ENCODE results near the gene CBS. TPM values are rescaled to one million over a fixed set of nuclear protein-coding genes. Genes with fewer than 3 reads are reported as not detected.
"Not testable (repeated sequence)": the region's sequence is repeated elsewhere in the genome, so short reads cannot be mapped to it uniquely, and the experiment has no call there.

The CBS gene
- total RNA-seq (ENCODE audit: low replicate concordance) = 56.9 and 118 TPM in 2 replicates

DNA sequence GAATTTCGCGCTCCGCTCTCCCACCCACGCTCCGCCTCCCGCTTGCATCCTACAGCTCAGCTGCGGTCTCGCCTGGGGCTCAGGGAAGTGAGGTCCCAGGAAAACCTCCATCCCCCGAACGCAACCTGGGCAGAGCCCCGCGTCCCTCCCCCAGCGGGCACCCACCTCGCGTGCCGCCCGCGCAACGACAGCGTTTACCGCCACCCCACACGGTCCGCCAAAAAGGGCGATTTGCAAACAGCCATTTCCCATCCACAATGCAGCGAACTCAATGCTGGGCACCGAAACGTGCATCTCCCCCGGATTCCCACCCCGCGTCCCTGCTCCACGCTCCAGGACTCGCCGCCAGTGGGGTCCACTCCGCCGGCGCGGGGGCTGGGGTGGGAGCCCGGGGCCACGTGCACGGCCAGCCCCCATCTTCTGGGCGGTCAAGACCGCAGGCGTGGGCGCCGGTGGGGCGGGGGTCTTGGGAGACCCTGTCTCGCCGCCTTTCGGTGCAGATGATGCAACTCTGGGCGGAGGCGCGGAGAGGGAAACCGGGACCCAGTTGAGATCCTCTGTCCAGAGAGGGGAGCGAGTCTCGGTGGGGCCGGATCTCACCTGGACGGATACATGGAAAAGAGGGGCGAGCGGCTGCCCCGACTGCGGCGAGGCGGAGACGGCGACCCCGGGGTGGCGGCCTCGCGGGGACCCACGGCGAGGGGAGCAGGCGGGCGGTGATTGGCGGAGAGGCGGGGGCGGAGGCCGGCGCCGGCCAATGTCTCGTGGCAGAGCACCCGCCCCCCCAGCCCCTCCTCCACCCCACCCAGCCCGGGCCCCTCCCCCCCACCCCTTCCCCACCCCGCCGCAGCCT, at the start of gene CBS:
TSS of gene CBS (minus strand) at position 666 of the 853 bp plus-strand sequence. CDS start 3,642 bp downstream, outside the sequence.
- H3K4me3 Mint-ChIP-seq; H3K9me3 ChIP-seq (ENCODE audit: low read depth); H3K4me1 Mint-ChIP-seq; H3K4me3 ChIP-seq; H4K20me1 ChIP-seq (ENCODE audit: low read depth); H2AFZ ChIP-seq (replicated peaks); H3K27ac Mint-ChIP-seq; DNase-seq (ENCODE audit: low spot score); H3K9me3 Mint-ChIP-seq; H3K36me3 Mint-ChIP-seq; H3K27me3 ChIP-seq; H3F3A ChIP-seq (ENCODE audit: low read depth); H3K4me2 ChIP-seq; H3K36me3 ChIP-seq; H3K9ac ChIP-seq; H3K79me2 ChIP-seq (ENCODE audit: low read depth); H3K27ac ChIP-seq; H3K27me3 Mint-ChIP-seq (ENCODE audit: insufficient read depth, low read depth); H3K4me1 ChIP-seq: not testable (repeated sequence)

DNA sequence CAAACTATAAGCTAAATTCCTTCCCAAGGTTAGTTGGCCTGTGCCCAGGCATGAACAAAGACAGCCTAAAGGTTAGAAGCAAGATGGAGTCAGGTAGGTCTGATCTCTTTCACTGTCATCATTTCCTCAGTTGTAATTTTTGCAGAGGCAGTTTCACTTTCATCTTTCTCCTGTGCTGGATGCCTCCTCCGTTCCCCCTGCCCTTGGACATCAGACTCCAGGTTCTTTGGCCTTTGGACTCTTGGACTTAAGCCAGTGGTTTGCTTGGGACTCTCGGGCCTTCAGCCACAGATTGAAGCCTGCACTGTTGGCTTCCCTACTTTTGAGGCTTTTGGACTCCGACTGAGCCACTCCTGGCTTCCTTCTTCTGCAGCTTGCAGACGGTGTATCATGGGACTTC, 40.3 kb upstream of the CBS start:
- not testable (repeated sequence) for H3K27me3 ChIP-seq; H3K27ac Mint-ChIP-seq; H4K20me1 ChIP-seq (ENCODE audit: low read depth); H3F3A ChIP-seq (ENCODE audit: low read depth); H3K9me3 ChIP-seq (ENCODE audit: low read depth); H3K36me3 Mint-ChIP-seq; DNase-seq (ENCODE audit: low spot score); H3K4me1 Mint-ChIP-seq; H3K4me1 ChIP-seq; H3K27me3 Mint-ChIP-seq (ENCODE audit: insufficient read depth, low read depth); H3K9ac ChIP-seq; H3K36me3 ChIP-seq; H3K9me3 Mint-ChIP-seq; H2AFZ ChIP-seq (replicated peaks); H3K27ac ChIP-seq; H3K79me2 ChIP-seq (ENCODE audit: low read depth); H3K4me2 ChIP-seq; H3K4me3 Mint-ChIP-seq; H3K4me3 ChIP-seq

DNA sequence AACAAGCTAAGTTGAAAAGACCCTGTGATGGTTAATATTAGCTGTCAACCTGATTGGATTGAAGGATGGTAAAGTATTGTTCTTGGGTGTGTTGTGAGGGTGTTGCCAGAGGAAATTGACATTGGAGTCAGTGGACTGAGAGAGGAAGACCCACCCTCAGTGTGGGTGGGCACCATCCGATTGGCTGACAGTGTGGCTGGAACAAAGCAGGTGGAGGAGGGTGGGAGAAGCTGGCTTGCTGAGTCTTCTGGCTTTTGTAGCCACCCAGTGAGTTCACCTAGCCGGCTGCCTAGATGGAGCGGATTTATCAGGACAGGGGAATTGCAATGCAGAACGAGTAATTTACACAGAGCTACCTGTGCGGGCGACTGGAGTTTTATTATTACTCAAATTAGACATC, 38.8 kb upstream of the CBS start:
- H3K27me3 Mint-ChIP-seq (ENCODE audit: insufficient read depth, low read depth); H3K27me3 ChIP-seq; H3K4me1 Mint-ChIP-seq; H3K27ac Mint-ChIP-seq; H3F3A ChIP-seq (ENCODE audit: low read depth); H3K27ac ChIP-seq; H3K4me1 ChIP-seq; H3K4me3 Mint-ChIP-seq; H3K79me2 ChIP-seq (ENCODE audit: low read depth); DNase-seq (ENCODE audit: low spot score); H3K4me3 ChIP-seq; H2AFZ ChIP-seq (replicated peaks); H3K9me3 ChIP-seq (ENCODE audit: low read depth); H3K36me3 ChIP-seq; H3K4me2 ChIP-seq; H3K36me3 Mint-ChIP-seq; H3K9ac ChIP-seq; H4K20me1 ChIP-seq (ENCODE audit: low read depth); H3K9me3 Mint-ChIP-seq: not testable (repeated sequence)

DNA sequence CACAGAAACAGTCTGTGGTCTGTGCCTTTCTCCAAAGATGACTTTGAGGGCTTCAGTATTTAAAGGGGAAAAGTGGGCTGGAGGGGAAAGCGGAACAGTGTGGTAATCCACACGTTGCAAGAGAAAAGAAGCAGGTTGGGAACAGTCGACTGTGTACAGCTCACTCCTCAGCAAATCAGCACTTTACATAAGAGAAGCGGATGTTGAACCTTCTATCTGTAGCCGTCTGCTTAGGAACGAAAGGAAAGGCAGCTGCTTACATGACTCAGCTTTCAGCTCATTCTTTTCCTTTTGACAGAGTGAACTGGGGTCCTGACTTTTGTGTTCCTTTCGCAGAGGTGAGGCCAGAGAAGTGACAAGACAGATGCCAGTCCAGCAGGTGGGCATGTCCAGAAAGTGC, 33.4 kb upstream of the CBS start:
- H3K9me3 Mint-ChIP-seq, H3K4me3 Mint-ChIP-seq, H3K4me1 Mint-ChIP-seq: not testable (repeated sequence)

DNA sequence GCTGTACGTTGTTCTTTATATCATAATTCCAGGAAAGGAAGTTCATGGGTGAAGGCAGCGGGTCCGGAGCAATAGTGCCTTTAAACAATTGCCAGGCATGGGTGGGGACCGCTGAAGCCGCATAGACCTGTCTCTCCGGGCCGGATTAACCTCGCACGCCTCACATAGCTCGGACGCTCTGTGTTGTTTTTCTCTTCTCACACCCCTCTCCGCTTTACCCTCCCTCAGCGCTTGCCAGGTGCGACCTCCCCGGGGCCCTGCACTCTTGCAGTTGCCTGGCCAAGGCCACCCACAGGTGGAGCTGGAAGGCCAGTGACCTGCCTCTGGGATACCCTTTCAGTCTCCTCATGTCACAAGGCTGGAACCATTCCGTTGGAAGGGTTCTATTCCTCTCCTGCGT, 32.5 kb upstream of the CBS start:
- H3K9me3 Mint-ChIP-seq; H3K9me3 ChIP-seq (ENCODE audit: low read depth); H3K36me3 ChIP-seq; H3K4me1 Mint-ChIP-seq; H3K4me2 ChIP-seq; H4K20me1 ChIP-seq (ENCODE audit: low read depth); H3K27me3 Mint-ChIP-seq (ENCODE audit: insufficient read depth, low read depth); H3K27ac Mint-ChIP-seq; H3K4me3 Mint-ChIP-seq; H3K36me3 Mint-ChIP-seq; H3K9ac ChIP-seq; H3K27me3 ChIP-seq; H2AFZ ChIP-seq (replicated peaks); H3K4me1 ChIP-seq; H3K4me3 ChIP-seq; H3F3A ChIP-seq (ENCODE audit: low read depth); H3K27ac ChIP-seq; DNase-seq (ENCODE audit: low spot score); H3K79me2 ChIP-seq (ENCODE audit: low read depth): not testable (repeated sequence)

More for the DNA sequence above, 33.4 kb upstream of the CBS start:
- H3K27ac ChIP-seq; H2AFZ ChIP-seq (replicated peaks); H3K27me3 Mint-ChIP-seq (ENCODE audit: insufficient read depth, low read depth); H3K27me3 ChIP-seq; H3F3A ChIP-seq (ENCODE audit: low read depth); H3K4me3 ChIP-seq; H3K9me3 ChIP-seq (ENCODE audit: low read depth); H3K4me1 ChIP-seq; H3K36me3 Mint-ChIP-seq; DNase-seq (ENCODE audit: low spot score); H3K27ac Mint-ChIP-seq; H3K36me3 ChIP-seq; H3K79me2 ChIP-seq (ENCODE audit: low read depth); H4K20me1 ChIP-seq (ENCODE audit: low read depth); H3K4me2 ChIP-seq; H3K9ac ChIP-seq: not testable (repeated sequence)

DNA sequence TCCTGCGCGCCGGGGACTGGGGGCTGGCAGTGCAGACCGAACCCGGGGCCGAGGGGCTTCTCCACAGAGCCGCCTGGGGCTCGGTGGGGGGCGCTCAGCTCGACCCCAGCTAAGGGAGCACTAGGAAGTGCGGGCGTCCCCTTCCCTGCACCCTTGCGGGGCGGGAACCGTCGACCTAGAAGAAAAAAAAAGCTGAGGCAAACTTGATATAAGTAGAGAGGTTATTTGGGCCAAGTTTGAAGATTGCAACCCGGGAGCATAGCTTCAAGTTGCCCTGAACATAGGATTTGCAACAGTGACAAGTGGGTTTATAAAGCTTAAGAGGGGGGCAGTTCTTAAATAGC, 32.1 kb upstream of the CBS start:
- H3K27ac ChIP-seq; H3K4me1 Mint-ChIP-seq; H4K20me1 ChIP-seq (ENCODE audit: low read depth); H3K36me3 ChIP-seq; H3K79me2 ChIP-seq (ENCODE audit: low read depth); DNase-seq (ENCODE audit: low spot score); H2AFZ ChIP-seq (replicated peaks); H3K9me3 Mint-ChIP-seq; H3K4me1 ChIP-seq; H3K9ac ChIP-seq; H3K27ac Mint-ChIP-seq; H3K4me3 ChIP-seq; H3K27me3 ChIP-seq; H3K4me2 ChIP-seq; H3K4me3 Mint-ChIP-seq; H3K36me3 Mint-ChIP-seq; H3K27me3 Mint-ChIP-seq (ENCODE audit: insufficient read depth, low read depth); H3K9me3 ChIP-seq (ENCODE audit: low read depth); H3F3A ChIP-seq (ENCODE audit: low read depth): not testable (repeated sequence)

DNA sequence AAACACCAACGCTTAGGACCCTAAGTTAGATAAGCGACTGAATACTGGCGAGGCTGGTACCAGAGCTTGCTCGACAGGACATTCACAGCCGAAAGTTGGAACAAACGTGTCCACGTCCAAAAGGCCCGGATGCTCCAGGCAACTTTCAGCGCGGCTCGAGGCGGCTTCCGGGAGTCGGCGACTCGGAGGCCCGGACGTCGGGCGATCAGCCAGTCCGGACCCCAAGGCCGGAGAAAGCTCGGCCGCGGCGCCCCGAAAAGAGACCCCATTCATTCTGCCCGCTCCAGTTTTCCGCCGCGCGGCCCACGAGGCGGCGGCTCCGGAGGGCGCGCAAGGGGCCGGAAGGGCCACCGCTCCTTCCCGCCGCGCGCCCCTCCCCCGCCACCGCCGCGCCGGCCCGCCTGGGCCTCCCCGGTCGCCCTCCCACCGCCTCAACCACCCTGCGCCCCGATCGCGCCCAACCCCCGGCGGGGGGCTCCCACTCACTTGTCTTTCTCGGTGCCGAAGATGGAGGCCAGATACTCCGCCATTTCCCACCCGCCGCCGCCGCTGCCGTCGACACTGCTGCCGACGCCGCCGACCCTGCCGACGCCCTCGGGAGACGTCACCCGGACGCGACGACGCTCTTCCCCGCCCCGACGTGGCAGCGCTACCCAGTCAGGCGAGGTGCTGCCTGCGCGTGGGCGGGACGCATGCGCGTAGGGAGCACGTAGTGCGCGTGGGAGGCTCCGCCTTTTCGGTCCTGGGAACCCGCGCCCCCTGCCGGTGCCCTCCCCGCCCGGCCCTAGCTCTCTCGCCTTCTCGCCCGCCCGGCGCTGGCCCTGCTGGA, 31.5 kb upstream of the CBS start, which contains the start of gene U2AF1:
TSS of gene U2AF1 (minus strand) at position 606 of the 829 bp plus-strand sequence. CDS start at position 530, 76 bp downstream.
- H3K36me3 ChIP-seq; H3K27ac ChIP-seq; H3F3A ChIP-seq (ENCODE audit: low read depth); H3K27ac Mint-ChIP-seq; H3K9me3 Mint-ChIP-seq; H3K36me3 Mint-ChIP-seq; H3K4me3 Mint-ChIP-seq; H3K4me1 Mint-ChIP-seq; H2AFZ ChIP-seq (replicated peaks); H3K79me2 ChIP-seq (ENCODE audit: low read depth); H3K9me3 ChIP-seq (ENCODE audit: low read depth); H3K4me1 ChIP-seq; H3K27me3 ChIP-seq; H3K27me3 Mint-ChIP-seq (ENCODE audit: insufficient read depth, low read depth); H4K20me1 ChIP-seq (ENCODE audit: low read depth); H3K4me2 ChIP-seq: not testable (repeated sequence)
- DNase-seq (ENCODE audit: low spot score) = peak; percentile 2
- H3K9ac ChIP-seq = peak within 1 kb of the TSS; percentile 58
- peak within 1 kb of the TSS; percentile 49 for H3K4me3 ChIP-seq

DNA sequence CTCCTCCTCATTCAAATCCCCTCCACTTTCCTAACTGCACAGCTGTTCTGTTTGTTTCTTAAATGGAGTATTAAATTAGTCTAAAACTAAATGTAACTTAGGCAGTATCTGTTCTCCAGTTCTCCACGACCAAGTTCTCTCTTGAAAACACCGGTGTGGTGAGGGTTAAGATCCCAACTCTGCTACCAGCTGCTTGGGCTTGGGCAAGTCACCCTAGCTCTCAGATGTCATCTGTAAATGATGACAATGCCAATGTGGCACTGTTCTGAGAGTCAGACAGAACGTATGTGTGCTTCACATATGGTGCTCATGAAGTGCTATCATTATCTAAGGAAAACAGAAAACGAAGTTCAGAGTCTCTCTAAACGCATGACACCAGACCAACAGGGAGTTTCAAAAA, 29.0 kb upstream of the CBS start:
- not testable (repeated sequence) for H4K20me1 ChIP-seq (ENCODE audit: low read depth); H3K79me2 ChIP-seq (ENCODE audit: low read depth); H3K9me3 Mint-ChIP-seq; H3K27ac Mint-ChIP-seq; DNase-seq (ENCODE audit: low spot score); H2AFZ ChIP-seq (replicated peaks); H3F3A ChIP-seq (ENCODE audit: low read depth); H3K36me3 ChIP-seq; H3K4me1 Mint-ChIP-seq; H3K4me3 ChIP-seq; H3K9me3 ChIP-seq (ENCODE audit: low read depth); H3K4me3 Mint-ChIP-seq; H3K9ac ChIP-seq; H3K4me2 ChIP-seq; H3K27ac ChIP-seq; H3K27me3 Mint-ChIP-seq (ENCODE audit: insufficient read depth, low read depth); H3K4me1 ChIP-seq; H3K36me3 Mint-ChIP-seq; H3K27me3 ChIP-seq

Data from neural progenitor cell (in vitro differentiated cells).